Activated CD8-positive, alpha-beta T cell treated with anti-CD3 and anti-CD28 coated beads for 36 hours (primary cell): ENCODE measurements around the gene RAB3GAP2. TPM values are rescaled to one million over a fixed set of nuclear protein-coding genes. Genes with fewer than 3 reads are reported as not detected.
"Not testable (repeated sequence)": the region's sequence is repeated elsewhere in the genome, so short reads cannot be mapped to it uniquely, and the experiment has no call there.

Experiments
- ATAC-seq: fragments of 200-7000 bp; cut with Tn5 transposase; one replicate; pipeline ENCODE4 v1.10.0; 2021; ENCODE audit warnings: mild to moderate bottlenecking, moderate library complexity
- CTCF ChIA-PET: fragments of 350-600 bp; sonication (Branson Sonifier 250); formaldehyde crosslinking; loops from one replicate; lab custom pipeline; 2021; ENCODE audit warnings: antibody characterized with exemption; lab: Charles Lee
- POLR2A ChIA-PET: fragments of 350-600 bp; sonication (Branson Sonifier 250); formaldehyde crosslinking; loops from one replicate; lab custom pipeline; 2021; ENCODE audit warnings: antibody characterized with exemption; lab: Charles Lee
- DNase-seq: peaks from one replicate; pipeline ENCODE4 v3.0.0-alpha.2; 2020
- H3K27ac Mint-ChIP-seq: one replicate; pipeline ENCODE4 v1.8.0; 2021; ENCODE audit warnings: mild to moderate bottlenecking, mixed read lengths
- H3K27me3 Mint-ChIP-seq: one replicate; pipeline ENCODE4 v1.8.0; 2021; ENCODE audit warnings: mixed read lengths
- H3K36me3 Mint-ChIP-seq: one replicate; pipeline ENCODE4 v1.8.0; 2021; ENCODE audit warnings: low read depth, mixed read lengths
- H3K4me1 Mint-ChIP-seq: one replicate; pipeline ENCODE4 v1.8.0; 2021; ENCODE audit warnings: low read depth, mixed read lengths
- H3K4me3 Mint-ChIP-seq: one replicate; pipeline ENCODE4 v1.8.0; 2021; ENCODE audit warnings: mild to moderate bottlenecking, moderate library complexity, mixed read lengths
- H3K9me3 Mint-ChIP-seq: one replicate; pipeline ENCODE4 v1.8.0; 2021; ENCODE audit warnings: mixed read lengths
- CTCF ChIP-seq: fragments of 200-600 bp; IDR thresholded peaks from one replicate; pipeline ENCODE4 v1.8.0; 2022; ENCODE audit warnings: antibody characterized with exemption, mild to moderate bottlenecking
- intact Hi-C: fragments of 100-400 bp; cut with micrococcal nuclease; formaldehyde crosslinking; loops from one replicate; pipeline ENCODE4 v1.10.0; 2022
- total RNA-seq, 2 experiments: library from RNA; stranded (reverse); gene quantifications; one replicate each; pipeline ENCODE4 v1.2.3, GENCODE V29; 2021

The RAB3GAP2 gene
- total RNA-seq, 2 experiments from 2014 or later: 50.6 to 53.5 TPM

- DNase-seq (no peak), ATAC-seq (no peak)
- Mint-ChIP-seq H3K36me3 (peaks cover 16% of the 10 kb centered on the region), H3K4me3 (no peak overlapping the region), H3K9me3 (no peaks in the 10 kb centered on the region), H3K27me3 (no peaks in the 10 kb centered on the region), H3K27ac (no peak overlapping the region), H3K4me1 (peaks cover 13% of the 10 kb centered on the region)
- TF ChIP-seq CTCF: no peak
- intact Hi-C loops: no loop called here
- POLR2A ChIA-PET: no interaction called here
- CTCF ChIA-PET: interaction anchor here (1.8 kb wide), 1 partner anchor 9 kb away, joined by 6 read pairs; no protein-coding TSS in a partner anchor
These were observed 150.3 kb downstream of the RAB3GAP2 start for GRCh38 chr1:220121791-220122530.

- intact Hi-C loops: no loop called here
- POLR2A ChIA-PET: no interaction called here
- CTCF ChIA-PET: interaction anchor here (1.7 kb wide), 1 partner anchor 14 kb away, joined by 5 read pairs; no protein-coding TSS in a partner anchor
- ATAC-seq (no peak), DNase-seq (no peak)
- Mint-ChIP-seq H3K27me3 (no peaks in the 10 kb centered on the region), H3K9me3 (no peaks in the 10 kb centered on the region), H3K4me3 (no peak overlapping the region), H3K36me3 (peaks cover 24% of the 10 kb centered on the region), H3K4me1 (peaks cover 10% of the 10 kb centered on the region), H3K27ac (no peak overlapping the region)
- no peak for TF ChIP-seq CTCF
These were observed 153.2 kb downstream of the RAB3GAP2 start for GRCh38 chr1:220119043-220119512.

- DNase-seq (peak; percentile 23), ATAC-seq (peak; percentile 81)
- Mint-ChIP-seq H3K9me3 (no peaks in the 10 kb centered on the region), H3K4me3 (no peak overlapping the region), H3K4me1 (peaks cover 3% of the 10 kb centered on the region), H3K27me3 (no peaks in the 10 kb centered on the region), H3K27ac (no peak overlapping the region), H3K36me3 (peaks cover 35% of the 10 kb centered on the region)
- ChIA-PET POLR2A (interaction anchor here (0.6 kb wide), 1 partner anchor 64 kb away, joined by 4 read pairs; no protein-coding TSS in a partner anchor), CTCF (interaction anchor here (0.9 to 1.9 kb wide), 19 partner anchors 9 to 123 kb away, joined by 3 to 8 read pairs (median 4); partner anchors contain the start of genes BPNT1, EPRS1 and IARS2)
- peak; percentile 81 for TF ChIP-seq CTCF
- intact Hi-C loops: no loop called here
These were observed 159.0 kb downstream of the RAB3GAP2 start for GRCh38 chr1:220113136-220113695.

GRCh38 chr1:220112600-220112999 is 159.7 kb downstream of the RAB3GAP2 start:
- DNase-seq, H3K4me3 Mint-ChIP-seq, H3K9me3 Mint-ChIP-seq, H3K27ac Mint-ChIP-seq, H3K4me1 Mint-ChIP-seq, intact Hi-C loops, ATAC-seq, H3K27me3 Mint-ChIP-seq: not testable (repeated sequence)
- ChIA-PET POLR2A (interaction anchor here (0.6 to 0.7 kb wide), 2 partner anchors 13 to 64 kb away, joined by 4 read pairs; no protein-coding TSS in a partner anchor), CTCF (interaction anchor here (0.6 to 1.9 kb wide), 17 partner anchors 7 to 621 kb away, joined by 3 to 8 read pairs (median 4); partner anchors contain the start of genes EPRS1 and IARS2)
- peaks cover 38% of the 10 kb centered on the region for H3K36me3 Mint-ChIP-seq

GRCh38 chr1:220110473-220110872 is 161.8 kb downstream of the RAB3GAP2 start:
- peaks cover 37% of the 10 kb centered on the region for H3K36me3 Mint-ChIP-seq
- CTCF ChIA-PET, POLR2A ChIA-PET, DNase-seq, H3K4me1 Mint-ChIP-seq, H3K9me3 Mint-ChIP-seq, H3K4me3 Mint-ChIP-seq, intact Hi-C loops, H3K27me3 Mint-ChIP-seq, H3K27ac Mint-ChIP-seq, ATAC-seq: not testable (repeated sequence)
